Measurements from ENCODE around the gene COL4A1. TPM values are rescaled to one million over a fixed set of nuclear protein-coding genes. Genes with fewer than 3 reads are reported as not detected.

The COL4A1 gene
- total RNA-seq, 2 donors from 2014 or later: 80.4 to 253 TPM

- DNase-seq: no peak
- Histone ChIP-seq H3K4me1 (peaks cover 24% of the 10 kb centered on the region), H3K27me3 (no peaks in the 10 kb centered on the region), H3K4me3 (no peak overlapping the region), H3K36me3 (replicated peaks in 1 of 2; ENCODE audit: insufficient read depth in 1 of 2, low read depth in 2 of 2) (no peaks in the 10 kb centered on the region), H3K9me3 (no peaks in the 10 kb centered on the region), H3K27ac (peak overlapping the region in 1 of 4 donors; percentile 15)
- intact Hi-C loops (cut with DNase I): no loop called here
- 59 to 67% methylated on average over 16 of the region's 16 CpGs for WGBS, 2 donors
- ATAC-seq: peak; percentile 31
- TF ChIP-seq POLR2A (IDR thresholded peaks at IDR 0.05): no peak
- TF ChIP-seq CTCF (IDR thresholded peaks at IDR 0.05): no peak
Measured at GRCh38 chr13:110343241-110343865, 36.4 kb upstream of the COL4A1 start.

- DNase-seq (no peak), ATAC-seq (no peak)
- no peaks in the 10 kb centered on the region for H3K36me3 ChIP-seq (replicated peaks in 1 of 2; ENCODE audit: insufficient read depth in 1 of 2, low read depth in 2 of 2)
- no peaks in the 10 kb centered on the region for H3K27me3 ChIP-seq
- WGBS, 2 donors: 70 to 80% methylated on average over 9 of the region's 9 CpGs
- no peak overlapping the region for H3K27ac ChIP-seq
- TF ChIP-seq POLR2A (IDR thresholded peaks at IDR 0.05) (no peak), CTCF (IDR thresholded peaks at IDR 0.05) (no peak)
- H3K4me3 ChIP-seq: no peak overlapping the region
- no peaks in the 10 kb centered on the region for H3K9me3 ChIP-seq
- peaks cover 19% of the 10 kb centered on the region for H3K4me1 ChIP-seq
- intact Hi-C loops (cut with DNase I): no loop called here
Measured at GRCh38 chr13:110342474-110342873, 35.5 kb upstream of the COL4A1 start.

GRCh38 chr13:110341445-110342244 is 34.7 kb upstream of the COL4A1 start:
- Histone ChIP-seq H3K36me3 (replicated peaks in 1 of 2; ENCODE audit: insufficient read depth in 1 of 2, low read depth in 2 of 2) (no peaks in the 10 kb centered on the region), H3K4me3 (no peak overlapping the region), H3K27me3 (no peaks in the 10 kb centered on the region), H3K27ac (peak overlapping the region in 3 of 4 donors; percentile 32 to 64 (median 38)), H3K4me1 (peaks cover 19% of the 10 kb centered on the region), H3K9me3 (no peaks in the 10 kb centered on the region)
- intact Hi-C loops (cut with DNase I): no loop called here
- TF ChIP-seq CTCF (IDR thresholded peaks at IDR 0.05): no peak
- no peak for TF ChIP-seq POLR2A (IDR thresholded peaks at IDR 0.05)
- DNase-seq: peak in 1 of 4 donors; percentile 29
- WGBS, 2 donors: 18 to 30% methylated on average over 14 of the region's 14 CpGs
- no peak for ATAC-seq

GRCh38 chr13:110340812-110341444 is 34.0 kb upstream of the COL4A1 start:
- Histone ChIP-seq H3K27me3 (no peaks in the 10 kb centered on the region), H3K4me1 (peaks cover 19% of the 10 kb centered on the region)
- WGBS, 2 donors: 52 to 58% methylated on average over 24 of the region's 24 CpGs

More at GRCh38 chr13:110340812-110341444, 34.0 kb upstream of the COL4A1 start:
- H3K36me3 ChIP-seq (replicated peaks in 1 of 2; ENCODE audit: insufficient read depth in 1 of 2, low read depth in 2 of 2): no peaks in the 10 kb centered on the region
- peak; percentile 41 to 50 (median 48) for DNase-seq
- peak; percentile 43 for ATAC-seq
- TF ChIP-seq POLR2A (IDR thresholded peaks at IDR 0.05): peak in 1 of 3 donors; percentile 8
- no peak for TF ChIP-seq CTCF (IDR thresholded peaks at IDR 0.05)
- H3K9me3 ChIP-seq: no peaks in the 10 kb centered on the region
- H3K27ac ChIP-seq: peak overlapping the region in 3 of 4 donors; percentile 32 to 64 (median 55)
- H3K4me3 ChIP-seq: no peak overlapping the region
- intact Hi-C loops (cut with DNase I): no loop called here
